ENCODE measurements around the gene HRAS. TPM values are rescaled to one million over a fixed set of nuclear protein-coding genes. Genes with fewer than 3 reads are reported as not detected.

Gene HRAS
- total RNA-seq, 2 donors from 2014 or later = 28.8 to 40.1 TPM

- no peaks in the 10 kb centered on the region for H3K27me3 Mint-ChIP-seq (ENCODE audit: low read depth)
- no peaks in the 10 kb centered on the region for H3K4me1 Mint-ChIP-seq (ENCODE audit: low read depth)
- H3K27ac Mint-ChIP-seq = no peak overlapping the region
- H3K9me3 Mint-ChIP-seq = no peaks in the 10 kb centered on the region
- DNase-seq = no peak
- H3K36me3 Mint-ChIP-seq (ENCODE audit: insufficient read depth in 2 of 2) = peaks cover 0 to 1% of the 10 kb centered on the region in 2 donors
- H3K4me3 Mint-ChIP-seq = no peak overlapping the region
- ATAC-seq (replicated peaks in 1 of 2) = peak in 1 of 2 donors; percentile 15
Measured at GRCh38 chr11:490186-490929, 45.0 kb downstream of the HRAS start.

DNA sequence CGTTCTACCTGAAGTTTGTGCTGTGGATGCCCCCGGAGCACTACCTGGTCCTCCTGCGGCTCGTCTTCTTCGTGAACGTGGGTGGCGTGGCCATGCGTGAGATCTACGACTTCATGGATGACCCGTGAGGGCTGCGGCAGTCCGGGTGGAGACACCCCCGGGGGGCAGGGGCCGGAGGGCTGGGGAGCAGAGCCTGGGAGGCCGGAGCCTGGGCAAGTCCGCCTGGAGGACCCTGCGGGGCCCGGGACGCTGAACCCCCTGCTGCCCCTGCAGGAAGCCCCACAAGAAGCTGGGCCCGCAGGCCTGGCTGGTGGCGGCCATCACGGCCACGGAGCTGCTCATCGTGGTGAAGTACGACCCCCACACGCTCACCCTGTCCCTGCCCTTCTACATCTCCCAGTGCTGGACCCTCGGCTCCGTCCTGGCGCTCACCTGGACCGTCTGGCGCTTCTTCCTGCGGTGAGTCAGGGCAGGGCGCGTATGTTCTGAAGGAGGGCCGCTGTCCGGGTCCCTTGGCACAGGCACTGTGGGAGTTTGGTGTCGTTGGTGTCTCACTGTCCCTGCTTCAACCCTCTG is 45.7 kb downstream of the HRAS start:
- H3K27me3 Mint-ChIP-seq (ENCODE audit: low read depth) = no peaks in the 10 kb centered on the region
- no peaks in the 10 kb centered on the region for H3K36me3 Mint-ChIP-seq (ENCODE audit: insufficient read depth in 2 of 2)
- ATAC-seq (replicated peaks in 1 of 2) (peak in 1 of 2 donors; percentile 11), DNase-seq (no peak)
- H3K4me1 Mint-ChIP-seq (ENCODE audit: low read depth) = no peaks in the 10 kb centered on the region
- H3K9me3 Mint-ChIP-seq = no peaks in the 10 kb centered on the region
- no peak overlapping the region for H3K4me3 Mint-ChIP-seq
- H3K27ac Mint-ChIP-seq = no peak overlapping the region

- Mint-ChIP-seq H3K27me3 (ENCODE audit: low read depth) (no peaks in the 10 kb centered on the region), H3K4me1 (ENCODE audit: low read depth) (no peaks in the 10 kb centered on the region), H3K9me3 (no peaks in the 10 kb centered on the region), H3K27ac (no peak overlapping the region), H3K36me3 (ENCODE audit: insufficient read depth in 2 of 2) (no peaks in the 10 kb centered on the region), H3K4me3 (no peak overlapping the region)
- DNase-seq (no peak), ATAC-seq (replicated peaks in 1 of 2) (no peak)
Measured at GRCh38 chr11:488992-489391, 46.4 kb downstream of the HRAS start.

DNA sequence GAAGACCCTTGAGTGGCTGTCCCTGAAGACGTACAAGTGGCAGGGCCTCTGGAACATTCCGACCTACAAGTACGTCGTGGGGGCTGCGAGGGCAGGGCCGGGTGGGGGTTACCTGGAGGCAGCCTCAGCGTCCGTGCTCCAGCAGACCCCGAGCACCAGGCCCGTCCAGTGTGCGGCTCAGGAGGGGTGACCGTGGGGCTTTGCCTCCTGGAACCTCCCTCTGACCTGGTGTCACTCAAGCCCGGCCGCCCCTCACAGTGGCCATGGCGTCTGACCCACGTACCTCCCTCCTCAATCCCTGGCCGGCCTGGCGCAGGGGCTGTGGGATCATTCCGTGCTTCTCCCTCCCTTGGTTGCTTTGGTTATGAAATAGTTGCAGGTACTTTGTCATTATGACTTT is 46.8 kb downstream of the HRAS start:
- ATAC-seq (replicated peaks in 1 of 2) (no peak), DNase-seq (no peak)
- Mint-ChIP-seq H3K27ac (no peak overlapping the region), H3K4me1 (ENCODE audit: low read depth) (no peaks in the 10 kb centered on the region), H3K36me3 (ENCODE audit: insufficient read depth in 2 of 2) (no peaks in the 10 kb centered on the region), H3K27me3 (ENCODE audit: low read depth) (no peaks in the 10 kb centered on the region), H3K9me3 (no peaks in the 10 kb centered on the region), H3K4me3 (no peak overlapping the region)

- Mint-ChIP-seq H3K9me3 (no peaks in the 10 kb centered on the region), H3K27me3 (ENCODE audit: low read depth) (no peaks in the 10 kb centered on the region), H3K4me1 (ENCODE audit: low read depth) (no peaks in the 10 kb centered on the region), H3K27ac (no peak overlapping the region), H3K36me3 (ENCODE audit: insufficient read depth in 2 of 2) (no peaks in the 10 kb centered on the region), H3K4me3 (no peak overlapping the region)
- DNase-seq (no peak), ATAC-seq (replicated peaks in 1 of 2) (no peak)
Measured at GRCh38 chr11:488062-488461, 47.3 kb downstream of the HRAS start.

DNA sequence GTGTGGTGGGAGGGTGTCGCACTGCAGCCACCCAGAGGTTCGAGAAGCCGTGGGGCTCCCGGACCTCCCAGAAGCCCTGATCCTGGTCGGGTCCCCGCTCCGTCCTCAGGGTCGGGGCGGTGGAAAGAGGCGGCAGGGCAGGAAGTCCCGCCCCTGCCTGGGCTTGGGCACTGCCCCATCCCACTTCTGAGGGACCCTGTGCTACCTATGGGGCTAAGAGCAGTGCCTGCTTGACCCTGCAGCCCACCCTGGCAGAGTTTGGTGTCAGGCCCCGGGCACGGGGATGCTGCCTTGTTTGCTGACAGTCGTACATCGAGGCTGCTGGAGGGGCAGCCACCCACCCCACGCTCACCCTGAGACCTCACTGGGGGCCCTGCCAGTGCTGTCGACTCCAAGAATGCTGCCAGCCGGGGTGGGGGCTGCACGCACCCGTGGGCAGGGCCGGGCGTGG is 47.8 kb downstream of the HRAS start:
- H3K4me3 Mint-ChIP-seq = no peak overlapping the region
- no peaks in the 10 kb centered on the region for H3K36me3 Mint-ChIP-seq (ENCODE audit: insufficient read depth in 2 of 2)
- H3K27ac Mint-ChIP-seq = no peak overlapping the region
- no peaks in the 10 kb centered on the region for H3K9me3 Mint-ChIP-seq
- H3K4me1 Mint-ChIP-seq (ENCODE audit: low read depth) = no peaks in the 10 kb centered on the region
- DNase-seq (no peak), ATAC-seq (replicated peaks in 1 of 2) (no peak)
- no peaks in the 10 kb centered on the region for H3K27me3 Mint-ChIP-seq (ENCODE audit: low read depth)

DNA sequence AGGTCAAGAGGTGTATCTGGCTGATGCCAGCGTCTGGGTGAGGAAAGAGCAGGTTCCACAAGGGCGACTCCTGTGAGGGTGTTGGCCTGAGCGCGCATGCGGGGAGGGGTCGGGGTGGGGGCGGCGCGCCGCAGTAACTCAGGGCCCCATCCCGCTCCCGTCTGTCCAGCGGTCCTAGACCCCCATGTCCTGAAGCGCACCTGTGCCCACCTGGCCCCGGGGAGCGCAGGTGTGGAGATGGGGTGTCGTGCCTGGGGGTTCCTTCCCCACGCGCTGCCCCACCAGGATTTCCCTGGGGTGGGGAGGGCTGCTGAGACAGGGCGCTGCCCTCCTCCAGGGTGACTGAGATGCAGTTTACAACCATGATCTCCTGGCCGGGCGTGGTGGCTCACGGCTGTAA is 49.2 kb downstream of the HRAS start:
- no peaks in the 10 kb centered on the region for H3K36me3 Mint-ChIP-seq (ENCODE audit: insufficient read depth in 2 of 2)
- no peak overlapping the region for H3K27ac Mint-ChIP-seq
- ATAC-seq (replicated peaks in 1 of 2) (no peak), DNase-seq (no peak)
- no peaks in the 10 kb centered on the region for H3K9me3 Mint-ChIP-seq
- H3K27me3 Mint-ChIP-seq (ENCODE audit: low read depth) = no peaks in the 10 kb centered on the region
- H3K4me1 Mint-ChIP-seq (ENCODE audit: low read depth) = no peaks in the 10 kb centered on the region
- H3K4me3 Mint-ChIP-seq = no peak overlapping the region

GRCh38 chr11:484616-485015 is 50.8 kb downstream of the HRAS start:
- no peaks in the 10 kb centered on the region for H3K9me3 Mint-ChIP-seq
- no peak overlapping the region for H3K4me3 Mint-ChIP-seq
- H3K27ac Mint-ChIP-seq = no peak overlapping the region
- no peaks in the 10 kb centered on the region for H3K36me3 Mint-ChIP-seq (ENCODE audit: insufficient read depth in 2 of 2)
- ATAC-seq (replicated peaks in 1 of 2) (no peak), DNase-seq (no peak)
- no peaks in the 10 kb centered on the region for H3K27me3 Mint-ChIP-seq (ENCODE audit: low read depth)
- no peaks in the 10 kb centered on the region for H3K4me1 Mint-ChIP-seq (ENCODE audit: low read depth)

Other genes with a start within 250 kb of the HRAS start
- gene PGGHG, start 246.4 kb downstream of the HRAS start, total RNA-seq = 100 to 1,000 TPM; 161 to 273 TPM
- not detected for gene IFITM5, start 236.1 kb downstream of the HRAS start, total RNA-seq
- gene IFITM2, start 227.8 kb downstream of the HRAS start, total RNA-seq = 100 to 1,000 TPM; 542 to 639 TPM
- gene IFITM1, start 221.5 kb downstream of the HRAS start, total RNA-seq = 100 to 1,000 TPM; 306 to 384 TPM
- gene IFITM3, start 214.7 kb downstream of the HRAS start, total RNA-seq = 10 to 100 TPM; 24.4 to 75.8 TPM
- 1 to 10 TPM; 2.1 to 2.7 TPM for gene B4GALNT4, start 166.1 kb downstream of the HRAS start, total RNA-seq
- 1 to 10 TPM in 1 of 2 donors, under 1 TPM in 1; 0.16 to 1.2 TPM for gene PKP3, start 141.4 kb downstream of the HRAS start, total RNA-seq
- gene SIGIRR, start 120.6 kb downstream of the HRAS start, total RNA-seq = 10 to 100 TPM; 59.3 to 68.4 TPM
- 10 to 100 TPM; 34.3 to 56.5 TPM for gene ANO9, start 93.6 kb downstream of the HRAS start, total RNA-seq
- gene PTDSS2, start 85.3 kb downstream of the HRAS start, total RNA-seq = 10 to 100 TPM; 20.6 to 22.5 TPM
- gene RNH1, start 28.3 kb downstream of the HRAS start, total RNA-seq = 10 to 100 TPM; 88.9 to 95.3 TPM
- 1 to 10 TPM; 1.2 to 3.1 TPM for gene LRRC56, start 2.0 kb upstream of the HRAS start, total RNA-seq
- gene LMNTD2, start 25.2 kb upstream of the HRAS start, total RNA-seq = 1 to 10 TPM; 3.1 to 5.5 TPM
- gene RASSF7, start 25.4 kb upstream of the HRAS start, total RNA-seq = 10 to 100 TPM; 13.5 to 14.2 TPM
- gene PHRF1, start 40.9 kb upstream of the HRAS start, total RNA-seq = 10 to 100 TPM; 29.7 to 31.0 TPM
- gene IRF7, start 80.4 kb upstream of the HRAS start, total RNA-seq = 10 to 100 TPM; 46.7 to 95.8 TPM
- under 1 TPM in 1 of 2 donors, not detected in 1; 0.09 TPM for gene CDHR5, start 89.4 kb upstream of the HRAS start, total RNA-seq
- not detected for gene SCT, start 91.6 kb upstream of the HRAS start, total RNA-seq
- gene DRD4, start 101.7 kb upstream of the HRAS start, total RNA-seq = 1 to 10 TPM; 1.7 to 2.0 TPM
- 10 to 100 TPM; 40.5 to 66.1 TPM for gene DEAF1, start 159.6 kb upstream of the HRAS start, total RNA-seq
- gene TMEM80, start 160.2 kb upstream of the HRAS start, total RNA-seq = 10 to 100 TPM; 17.0 to 17.8 TPM
- gene EPS8L2, start 170.7 kb upstream of the HRAS start, total RNA-seq = 10 to 100 TPM; 11.4 to 15.7 TPM
- 100 to 1,000 TPM; 152 to 155 TPM for gene TALDO1, start 211.9 kb upstream of the HRAS start, total RNA-seq
- gene GATD1, start 241.9 kb upstream of the HRAS start, total RNA-seq = 10 to 100 TPM; 31.9 to 34.4 TPM